Activated T-cell treated with anti-CD3 and anti-CD28 coated beads for 1 hour (primary cell): ENCODE measurements around the gene BATF.

Source experiments
- DNase-seq: peaks from one replicate; pipeline ENCODE4 v3.0.0-alpha.2; 2020; ENCODE audit warnings: low read depth

BATF gene

DNA sequence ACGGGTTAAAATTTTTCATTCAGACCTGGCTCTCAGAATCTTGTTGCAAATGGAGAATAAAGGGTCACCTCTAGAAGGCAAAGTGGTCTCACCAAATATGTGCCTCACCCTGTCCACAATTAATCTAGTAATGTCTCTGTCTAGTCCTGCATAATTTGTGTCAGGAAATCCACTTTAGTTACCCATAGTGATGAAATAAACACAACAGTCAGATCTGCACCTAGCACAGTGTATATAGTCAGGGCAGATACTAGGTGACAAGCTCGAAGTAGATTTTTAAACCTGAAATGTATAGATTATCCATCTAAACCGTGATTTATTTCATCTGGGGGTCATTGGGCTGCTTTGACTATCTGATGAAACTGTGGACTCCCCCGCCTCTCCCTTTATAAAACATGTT lies 40.2 kb downstream of the BATF start:
- no peak for DNase-seq

DNA sequence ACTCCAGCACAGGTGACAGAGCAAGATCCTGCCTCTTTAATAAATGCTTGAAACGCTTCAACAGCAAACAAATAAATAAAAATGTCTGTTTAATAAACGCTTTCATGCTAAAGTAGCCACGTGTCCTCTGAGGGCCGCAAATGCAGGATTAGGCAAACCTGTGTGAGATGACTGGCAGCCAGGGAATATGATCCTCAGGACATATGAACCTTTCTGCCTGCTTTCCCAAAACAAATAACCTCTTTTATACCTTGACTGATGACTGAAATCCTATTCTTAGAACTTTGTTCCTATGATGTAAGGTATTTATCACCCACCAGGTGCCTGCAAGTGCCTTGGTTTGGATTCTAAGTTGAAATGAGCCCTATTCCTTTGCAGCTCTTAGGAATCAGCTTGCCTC lies 41.7 kb downstream of the BATF start:
- no peak for DNase-seq

- DNase-seq: no peak
Observed at GRCh38 chr14:75565056-75565455, 42.8 kb downstream of the BATF start.

- peak; percentile 45 for DNase-seq
Observed at GRCh38 chr14:75566321-75566720, 44.1 kb downstream of the BATF start.

DNA sequence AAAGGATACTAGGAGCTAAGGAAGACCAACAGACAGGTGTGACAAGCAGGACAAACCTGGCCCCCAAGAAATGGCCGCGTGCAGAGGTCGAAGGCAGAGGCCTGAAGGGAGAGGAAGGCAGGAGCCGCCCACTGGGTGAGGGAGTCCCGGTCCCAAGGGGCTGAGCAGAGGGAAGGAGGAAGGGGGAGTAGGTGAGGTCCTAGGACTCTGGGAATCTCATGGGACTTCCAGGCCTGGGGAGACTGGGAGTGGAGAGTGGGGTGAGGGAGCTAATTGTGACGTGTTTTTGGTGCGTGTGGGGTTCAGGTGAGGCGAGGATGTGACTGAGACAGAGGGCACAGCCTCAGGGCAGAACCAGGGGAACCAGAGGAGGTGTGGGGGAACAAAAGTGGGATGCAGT lies 44.5 kb downstream of the BATF start:
- DNase-seq: no peak

DNA sequence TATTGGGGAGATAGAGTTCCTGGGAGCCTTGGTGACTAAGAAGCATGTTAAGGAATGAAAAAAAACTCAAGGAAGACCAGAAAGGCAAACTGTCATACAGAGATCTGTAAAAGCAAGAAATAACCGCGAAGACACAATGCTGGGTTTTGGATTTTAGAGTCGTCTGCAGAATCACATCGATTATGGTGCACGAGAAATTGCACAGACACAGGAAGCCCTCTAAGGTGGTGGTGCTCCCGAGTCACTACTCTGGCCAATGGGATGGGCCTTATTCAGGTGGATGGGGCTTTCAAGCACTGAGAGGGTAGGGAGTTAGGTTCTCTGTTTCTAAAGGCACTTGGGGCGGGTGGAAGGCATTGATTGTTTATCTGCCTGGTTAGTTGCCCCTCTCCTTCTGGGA lies 45.9 kb downstream of the BATF start:
- no peak for DNase-seq

GRCh38 chr14:75568791-75569190 lies 46.5 kb downstream of the BATF start:
- DNase-seq: no peak

- no peak for DNase-seq
Observed at GRCh38 chr14:75570797-75571196, 48.5 kb downstream of the BATF start.

- DNase-seq: no peak
Observed at GRCh38 chr14:75572104-75572503, 49.8 kb downstream of the BATF start.

GRCh38 chr14:75577090-75577489 lies 54.8 kb downstream of the BATF start:
- no peak for DNase-seq

DNA sequence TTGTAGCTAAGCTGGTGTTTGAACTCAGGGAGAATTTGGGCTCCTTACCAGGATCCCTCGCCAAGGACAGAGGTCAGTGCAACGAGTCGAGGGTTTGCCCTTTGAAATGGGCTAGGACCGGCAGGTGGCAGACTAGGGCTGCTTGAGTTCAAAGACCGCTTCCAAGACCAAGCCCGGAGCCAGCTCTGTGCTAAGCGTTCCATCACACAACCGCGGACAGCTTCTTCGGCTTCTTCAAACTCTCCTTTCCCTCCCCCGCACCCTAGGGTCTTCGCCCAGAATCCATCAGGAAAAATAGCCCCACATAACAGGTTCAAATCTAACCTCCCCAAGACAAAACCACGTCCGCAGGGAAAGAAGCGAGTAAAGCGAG lies 55.4 kb downstream of the BATF start:
- peak; percentile 61 for DNase-seq

DNA sequence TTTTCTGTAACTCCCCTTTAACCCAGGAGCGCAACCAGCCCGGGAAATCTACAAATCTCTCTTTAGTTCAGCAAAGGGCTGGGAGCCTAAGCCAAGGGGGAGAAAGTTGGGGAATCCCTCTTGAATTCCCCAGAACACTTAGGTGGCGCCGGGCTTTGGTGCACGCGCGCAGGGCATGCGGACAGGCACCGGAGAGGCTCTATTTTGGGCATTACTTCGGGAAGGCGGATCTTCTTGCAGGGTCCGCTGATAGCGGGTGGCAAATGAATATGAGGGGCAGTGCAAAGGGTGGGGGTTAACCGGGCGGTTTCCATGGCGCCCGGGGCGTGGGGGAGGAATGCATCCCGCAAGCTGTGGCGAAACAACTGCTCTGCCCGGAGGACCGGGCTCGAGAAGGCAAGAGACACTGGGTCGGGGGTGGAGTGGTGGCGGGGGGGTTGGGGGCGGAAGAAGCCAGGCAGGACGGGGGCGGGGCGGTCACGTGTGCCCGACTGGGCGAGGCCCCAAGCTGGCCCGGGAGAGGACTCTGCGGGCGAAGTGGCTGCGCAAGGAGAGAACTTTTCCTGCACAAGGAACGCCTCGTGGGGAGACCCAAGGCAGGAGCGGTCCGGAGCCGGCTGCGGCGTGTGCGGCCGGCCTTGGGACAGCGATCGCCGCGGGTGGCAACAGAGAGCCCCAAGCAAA lies 56.0 kb downstream of the BATF start, which contains the start of gene FLVCR2:
FLVCR2 (plus strand) TSS at position 519 of the 684 bp plus-strand sequence. CDS start 353 bp downstream, outside the sequence.
- peak; percentile 58 for DNase-seq

DNA sequence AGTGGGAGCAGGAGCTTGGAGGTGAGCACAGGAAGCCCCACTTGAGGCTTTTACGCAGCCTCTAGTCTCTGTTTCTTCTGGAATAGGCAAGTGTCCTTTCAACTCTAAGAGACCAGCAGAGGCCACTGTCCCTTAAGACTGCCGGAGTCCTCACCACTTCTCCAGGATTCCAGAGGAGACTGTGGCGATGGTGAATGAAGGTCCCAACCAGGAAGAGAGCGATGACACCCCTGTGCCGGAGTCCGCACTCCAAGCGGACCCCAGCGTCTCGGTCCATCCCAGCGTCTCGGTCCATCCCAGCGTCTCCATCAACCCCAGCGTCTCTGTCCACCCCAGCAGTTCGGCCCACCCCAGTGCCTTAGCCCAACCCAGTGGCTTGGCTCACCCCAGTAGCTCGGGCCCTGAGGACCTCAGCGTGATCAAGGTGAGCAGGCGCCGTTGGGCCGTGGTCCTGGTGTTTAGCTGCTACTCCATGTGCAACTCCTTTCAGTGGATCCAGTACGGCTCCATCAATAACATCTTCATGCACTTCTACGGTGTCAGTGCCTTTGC lies 56.6 kb downstream of the BATF start:
- no peak for DNase-seq

DNA sequence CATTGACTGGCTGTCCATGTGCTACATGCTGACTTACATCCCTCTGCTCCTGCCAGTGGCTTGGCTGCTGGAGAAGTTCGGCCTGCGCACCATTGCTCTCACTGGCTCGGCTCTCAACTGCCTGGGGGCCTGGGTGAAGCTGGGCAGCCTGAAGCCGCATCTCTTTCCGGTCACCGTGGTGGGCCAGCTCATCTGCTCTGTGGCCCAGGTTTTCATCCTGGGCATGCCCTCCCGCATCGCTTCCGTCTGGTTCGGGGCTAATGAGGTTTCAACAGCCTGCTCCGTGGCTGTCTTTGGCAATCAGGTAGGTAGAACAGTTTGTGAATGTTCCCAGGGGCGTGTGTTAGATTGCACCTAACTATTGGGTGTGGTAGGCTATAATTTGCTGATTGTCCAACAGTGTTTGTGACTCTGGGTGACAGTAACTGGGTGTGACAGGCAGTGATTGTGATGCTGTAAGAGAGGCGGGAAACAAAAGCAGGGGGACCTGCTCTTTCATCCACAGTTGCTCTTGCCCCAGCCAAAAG lies 57.1 kb downstream of the BATF start:
- DNase-seq: no peak

GRCh38 chr14:75579882-75580281 lies 57.6 kb downstream of the BATF start:
- no peak for DNase-seq

- DNase-seq: no peak
Observed at GRCh38 chr14:75587388-75587787, 65.1 kb downstream of the BATF start.

GRCh38 chr14:75589931-75590330 lies 67.7 kb downstream of the BATF start:
- DNase-seq: no peak

GRCh38 chr14:75591331-75591946 lies 69.2 kb downstream of the BATF start:
- DNase-seq: no peak

GRCh38 chr14:75591987-75592575 lies 69.8 kb downstream of the BATF start:
- no peak for DNase-seq

GRCh38 chr14:75595226-75595625 lies 73.0 kb downstream of the BATF start:
- no peak for DNase-seq
